H9 (cell line): ENCODE measurements around the gene PPP1R17. TPM values are rescaled to one million over a fixed set of nuclear protein-coding genes. Genes with fewer than 3 reads are reported as not detected.

Experiments
- DNase-seq: peaks from one replicate; pipeline ENCODE4 v3.0.0-alpha.2; 2017
- H2AFZ ChIP-seq: one replicate; pipeline ENCODE4 v1.6.1; 2013; ENCODE audit warnings: mild to moderate bottlenecking, low read length, control low read depth, moderate library complexity
- H2AK5ac ChIP-seq: 2 replicates; pipeline ENCODE4 v1.6.1; 2013; ENCODE audit warnings: low read length, control low read depth, mixed read lengths; ENCODE audit not compliant: insufficient read length
- H2BK120ac ChIP-seq: one replicate; pipeline ENCODE4 v1.6.1; 2013; ENCODE audit warnings: low read depth, mild to moderate bottlenecking, low read length, control low read depth, inconsistent platforms; ENCODE audit not compliant: poor library complexity, severe bottlenecking
- H2BK12ac ChIP-seq: 2 replicates; pipeline ENCODE4 v1.6.1; 2013; ENCODE audit warnings: low read length, control low read depth, mixed read lengths, low read depth; ENCODE audit not compliant: insufficient read length
- H2BK15ac ChIP-seq: 2 replicates; pipeline ENCODE4 v1.6.1; 2013; ENCODE audit warnings: low read depth, low read length, control low read depth
- H2BK20ac ChIP-seq: one replicate; pipeline ENCODE4 v1.6.1; 2013; ENCODE audit warnings: low read depth, mild to moderate bottlenecking, low read length, control low read depth, inconsistent platforms; ENCODE audit not compliant: poor library complexity, severe bottlenecking
- H2BK5ac ChIP-seq: 2 replicates; pipeline ENCODE4 v1.6.1; 2013; ENCODE audit warnings: low read length, control low read depth, mixed read lengths; ENCODE audit not compliant: insufficient read length
- H3K14ac ChIP-seq: 2 replicates; pipeline ENCODE4 v1.6.1; 2013; ENCODE audit warnings: low read length, control low read depth; ENCODE audit not compliant: insufficient read depth
- H3K18ac ChIP-seq: 2 replicates; pipeline ENCODE4 v1.6.1; 2013; ENCODE audit warnings: low read depth, mild to moderate bottlenecking, mixed read lengths, low read length, control low read depth; ENCODE audit not compliant: insufficient read length
- H3K23ac ChIP-seq: 2 replicates; pipeline ENCODE4 v1.6.1; 2013; ENCODE audit warnings: low read length, control low read depth, mixed read lengths, low read depth; ENCODE audit not compliant: insufficient read length
- H3K23me2 ChIP-seq: 2 replicates; pipeline ENCODE4 v1.6.1; 2013; ENCODE audit warnings: low read depth, mild to moderate bottlenecking, mixed read lengths, low read length, control low read depth; ENCODE audit not compliant: insufficient read length, poor library complexity, severe bottlenecking
- H3K27ac ChIP-seq: 2 replicates; pipeline ENCODE4 v1.5.1; 2013; ENCODE audit warnings: low read length, control low read depth, mixed read lengths, low read depth; ENCODE audit not compliant: insufficient read length
- H3K27me3 ChIP-seq: 2 replicates; pipeline ENCODE4 v1.6.1; 2013; ENCODE audit warnings: low read length, control low read depth, inconsistent platforms; ENCODE audit not compliant: insufficient read depth
- H3K4ac ChIP-seq: 2 replicates; pipeline ENCODE4 v1.6.1; 2013; ENCODE audit warnings: low read depth, mild to moderate bottlenecking, control low read depth, inconsistent platforms, low read length, moderate library complexity
- H3K4me1 ChIP-seq: 2 replicates; pipeline ENCODE4 v1.6.1; 2013; ENCODE audit warnings: low read length, control low read depth, inconsistent platforms; ENCODE audit not compliant: insufficient read depth
- H3K4me2 ChIP-seq: 2 replicates; pipeline ENCODE4 v1.6.1; 2013; ENCODE audit warnings: low read length, control low read depth, mixed read lengths; ENCODE audit not compliant: insufficient read length, insufficient read depth
- H3K56ac ChIP-seq: 2 replicates; pipeline ENCODE4 v1.6.1; 2013; ENCODE audit warnings: low read depth, mild to moderate bottlenecking, mixed read lengths, low read length, control low read depth; ENCODE audit not compliant: insufficient read length
- H3K79me1 ChIP-seq: 2 replicates; pipeline ENCODE4 v1.6.1; 2013; ENCODE audit warnings: low read depth, mild to moderate bottlenecking, moderate library complexity, low read length, control low read depth, inconsistent platforms; ENCODE audit not compliant: insufficient read depth, poor library complexity, severe bottlenecking
- H3K79me2 ChIP-seq: 2 replicates; pipeline ENCODE4 v1.6.1; 2013; ENCODE audit warnings: low read length, control low read depth, inconsistent platforms; ENCODE audit not compliant: insufficient read depth
- H3K9ac ChIP-seq: 2 replicates; pipeline ENCODE4 v1.6.1; 2013; ENCODE audit warnings: low read length, control low read depth, mixed read lengths; ENCODE audit not compliant: insufficient read length; ENCODE audit errors: extremely low read depth
- H3K9me3 ChIP-seq: one replicate; pipeline ENCODE4 v1.6.1; 2013; ENCODE audit warnings: low read depth, low read length, inconsistent platforms; ENCODE audit not compliant: control insufficient read depth
- H3T11ph ChIP-seq: one replicate; pipeline ENCODE4 v1.6.1; 2013; ENCODE audit warnings: mild to moderate bottlenecking, low read length, control low read depth, inconsistent platforms
- H4K20me1 ChIP-seq: one replicate; pipeline ENCODE4 v1.6.1; 2013; ENCODE audit not compliant: control insufficient read depth, insufficient read length, insufficient read depth
- H4K5ac ChIP-seq: 2 replicates; pipeline ENCODE4 v1.6.1; 2013; ENCODE audit warnings: low read depth, mild to moderate bottlenecking, mixed read lengths, low read length, control low read depth; ENCODE audit not compliant: insufficient read length
- H4K8ac ChIP-seq: replicated peaks from 2 replicates; pipeline ENCODE4 v1.6.1; 2013; ENCODE audit warnings: low read length, control low read depth, mixed read lengths, low read depth; ENCODE audit not compliant: insufficient read length
- H4K91ac ChIP-seq: 2 replicates; pipeline ENCODE4 v1.6.1; 2013; ENCODE audit warnings: low read depth, mild to moderate bottlenecking, moderate library complexity, mixed read lengths, low read length, control low read depth; ENCODE audit not compliant: insufficient read length
- H3K27ac Mint-ChIP-seq, 3 experiments: 2 replicates in 2 of 3; 3 replicates in 1 of 3; pipeline ENCODE4 v1.8.0; 2020 to 2021; ENCODE audit warnings: mixed read lengths in 3 of 3, mild to moderate bottlenecking in 1 of 3, moderate library complexity in 1 of 3
- H3K27me3 Mint-ChIP-seq: 2 replicates; pipeline ENCODE4 v1.8.0; 2021; ENCODE audit warnings: low read depth, mild to moderate bottlenecking, moderate library complexity, mixed read lengths
- H3K36me3 Mint-ChIP-seq, 3 experiments: 2 replicates in 2 of 3; 3 replicates in 1 of 3; pipeline ENCODE4 v1.8.0; 2020 to 2021; ENCODE audit warnings: low read depth in 3 of 3, mixed read lengths in 3 of 3; ENCODE audit not compliant: insufficient read depth in 1 of 3
- H3K4me1 Mint-ChIP-seq, 2 experiments: 2 replicates each; pipeline ENCODE4 v1.8.0; 2020; ENCODE audit warnings: mixed read lengths in 2 of 2
- H3K4me3 Mint-ChIP-seq, 2 experiments: 2 replicates in 1 of 2; 3 replicates in 1 of 2; pipeline ENCODE4 v1.8.0; 2020 to 2021; ENCODE audit warnings: mild to moderate bottlenecking in 2 of 2, mixed read lengths in 2 of 2, moderate library complexity in 1 of 2
- H3K9me3 Mint-ChIP-seq, 2 experiments: 2 replicates in 1 of 2; 3 replicates in 1 of 2; pipeline ENCODE4 v1.8.0; 2020; ENCODE audit warnings: mild to moderate bottlenecking in 2 of 2, mixed read lengths in 2 of 2, moderate library complexity in 1 of 2
- CTCF ChIP-seq: fragments of 200-600 bp; sonication (generic); conservative IDR thresholded peaks from 3 replicates; pipeline ENCODE4 v1.8.0; 2021; ENCODE audit warnings: antibody characterized with exemption, mild to moderate bottlenecking
- WGBS: extraction: QIAGEN DNeasy Blood & Tissue Kit; methylation state at CpG from one replicate; pipeline ENCODE4 v1.1.7; 2013; ENCODE audit warnings: missing lambda C conversion rate, low lambda C conversion rate, mixed read lengths; ENCODE audit not compliant: insufficient read length; ENCODE audit errors: extremely low coverage; 5-methylcytosine and 5-hydroxymethylcytosine counted together
- total RNA-seq: library from RNA; stranded (reverse); gene quantifications from 2 replicates; pipeline ENCODE4 v1.2.1, GENCODE V29; 2021

The PPP1R17 gene
- total RNA-seq, 1 experiment from 2014 or later = 1.2 TPM

GRCh38 chr7:31665546-31665945 is 21.5 kb upstream of the PPP1R17 start:
- Mint-ChIP-seq H3K36me3 (no peaks in the 10 kb centered on the region; a peak in 1 of 7 replicates), H3K27me3 (peaks cover 3% of the 10 kb centered on the region; the same call in 1 of the 2 replicates)
- no peaks in the 10 kb centered on the region for H3K4me1 ChIP-seq

More at GRCh38 chr7:31665546-31665945, 21.5 kb upstream of the PPP1R17 start:
- H3K27ac Mint-ChIP-seq = no peak overlapping the region
- no peaks in the 10 kb centered on the region for H3K23me2 ChIP-seq
- no peak overlapping the region for H4K5ac ChIP-seq
- no peak overlapping the region for H3K23ac ChIP-seq
- no peak overlapping the region for H2BK5ac ChIP-seq
- H3T11ph ChIP-seq = no peak overlapping the region
- H4K20me1 ChIP-seq = no peaks in the 10 kb centered on the region
- no peak overlapping the region for H3K4me2 ChIP-seq
- no CpG with 5 or more reads among the region's 1 CpG for WGBS
- no peaks in the 10 kb centered on the region for H3K27me3 ChIP-seq
- H2BK15ac ChIP-seq = no peak overlapping the region
- no peak overlapping the region for H2BK120ac ChIP-seq
- H3K9me3 ChIP-seq = peaks cover 5% of the 10 kb centered on the region
- no peak overlapping the region for H3K9ac ChIP-seq
- H3K4me1 Mint-ChIP-seq = peaks cover 18 to 21% of the 10 kb centered on the region in 2 experiments
- H3K79me1 ChIP-seq = no peaks in the 10 kb centered on the region
- H4K8ac ChIP-seq = no peak overlapping the region
- H2BK20ac ChIP-seq = no peak overlapping the region
- no peak overlapping the region for H2AFZ ChIP-seq
- TF ChIP-seq CTCF = no peak
- H3K4ac ChIP-seq = no peak overlapping the region
- peaks cover 0 to 2% of the 10 kb centered on the region in 2 experiments; a peak in 2 of 5 replicates for H3K9me3 Mint-ChIP-seq
- no peak overlapping the region for H3K4me3 Mint-ChIP-seq
- no peak overlapping the region for H2BK12ac ChIP-seq
- H2AK5ac ChIP-seq = no peak overlapping the region
- H3K27ac ChIP-seq = no peak overlapping the region
- H3K18ac ChIP-seq = no peak overlapping the region
- no peak for DNase-seq
- H4K91ac ChIP-seq = no peak overlapping the region
- H3K79me2 ChIP-seq = no peaks in the 10 kb centered on the region
- no peak overlapping the region for H3K14ac ChIP-seq
- H3K56ac ChIP-seq = no peak overlapping the region
